ENCODE results near the gene IARS1.

DNA sequence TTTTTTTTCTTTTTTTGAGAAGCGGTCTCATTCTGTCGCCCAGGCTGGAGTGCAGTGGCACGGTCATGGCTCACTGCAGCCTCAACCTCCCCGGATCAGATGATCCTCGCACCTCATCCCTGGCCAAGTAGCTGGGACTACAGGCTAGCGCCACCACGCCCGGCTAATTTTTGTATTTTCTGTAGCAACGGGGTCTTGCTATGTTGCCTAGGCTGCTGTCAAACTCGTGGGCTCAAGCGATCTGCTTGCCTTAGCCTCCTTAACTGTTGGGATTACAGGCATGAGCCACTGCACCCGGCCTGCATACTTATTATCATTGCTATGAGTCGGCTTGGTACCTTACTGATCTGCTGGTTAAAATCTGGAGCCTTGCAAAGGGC, 790 bp upstream of the IARS1 start:
- TF ChIP-seq, protein P1, sequence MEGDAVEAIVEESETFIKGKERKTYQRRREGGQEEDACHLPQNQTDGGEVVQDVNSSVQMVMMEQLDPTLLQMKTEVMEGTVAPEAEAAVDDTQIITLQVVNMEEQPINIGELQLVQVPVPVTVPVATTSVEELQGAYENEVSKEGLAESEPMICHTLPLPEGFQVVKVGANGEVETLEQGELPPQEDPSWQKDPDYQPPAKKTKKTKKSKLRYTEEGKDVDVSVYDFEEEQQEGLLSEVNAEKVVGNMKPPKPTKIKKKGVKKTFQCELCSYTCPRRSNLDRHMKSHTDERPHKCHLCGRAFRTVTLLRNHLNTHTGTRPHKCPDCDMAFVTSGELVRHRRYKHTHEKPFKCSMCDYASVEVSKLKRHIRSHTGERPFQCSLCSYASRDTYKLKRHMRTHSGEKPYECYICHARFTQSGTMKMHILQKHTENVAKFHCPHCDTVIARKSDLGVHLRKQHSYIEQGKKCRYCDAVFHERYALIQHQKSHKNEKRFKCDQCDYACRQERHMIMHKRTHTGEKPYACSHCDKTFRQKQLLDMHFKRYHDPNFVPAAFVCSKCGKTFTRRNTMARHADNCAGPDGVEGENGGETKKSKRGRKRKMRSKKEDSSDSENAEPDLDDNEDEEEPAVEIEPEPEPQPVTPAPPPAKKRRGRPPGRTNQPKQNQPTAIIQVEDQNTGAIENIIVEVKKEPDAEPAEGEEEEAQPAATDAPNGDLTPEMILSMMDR (IDR thresholded peaks at IDR 0.05) = no peak
- TF ChIP-seq SIN3A (IDR thresholded peaks at IDR 0.05; ENCODE audit: borderline replicate concordance, low read depth, low read length) (no peak), TAF1 (IDR thresholded peaks at IDR 0.05; ENCODE audit: borderline replicate concordance, low read depth, low read length) (no peak), EP300 (IDR thresholded peaks at IDR 0.05; ENCODE audit: borderline replicate concordance in 1 of 2, low read depth in 1 of 2, low read length in 1 of 2) (no peak), YY1 (IDR thresholded peaks at IDR 0.05; ENCODE audit: low read depth) (no peak), NFIC (IDR thresholded peaks at IDR 0.05; ENCODE audit: borderline replicate concordance) (no peak)
- TF ChIP-seq, protein P2, sequence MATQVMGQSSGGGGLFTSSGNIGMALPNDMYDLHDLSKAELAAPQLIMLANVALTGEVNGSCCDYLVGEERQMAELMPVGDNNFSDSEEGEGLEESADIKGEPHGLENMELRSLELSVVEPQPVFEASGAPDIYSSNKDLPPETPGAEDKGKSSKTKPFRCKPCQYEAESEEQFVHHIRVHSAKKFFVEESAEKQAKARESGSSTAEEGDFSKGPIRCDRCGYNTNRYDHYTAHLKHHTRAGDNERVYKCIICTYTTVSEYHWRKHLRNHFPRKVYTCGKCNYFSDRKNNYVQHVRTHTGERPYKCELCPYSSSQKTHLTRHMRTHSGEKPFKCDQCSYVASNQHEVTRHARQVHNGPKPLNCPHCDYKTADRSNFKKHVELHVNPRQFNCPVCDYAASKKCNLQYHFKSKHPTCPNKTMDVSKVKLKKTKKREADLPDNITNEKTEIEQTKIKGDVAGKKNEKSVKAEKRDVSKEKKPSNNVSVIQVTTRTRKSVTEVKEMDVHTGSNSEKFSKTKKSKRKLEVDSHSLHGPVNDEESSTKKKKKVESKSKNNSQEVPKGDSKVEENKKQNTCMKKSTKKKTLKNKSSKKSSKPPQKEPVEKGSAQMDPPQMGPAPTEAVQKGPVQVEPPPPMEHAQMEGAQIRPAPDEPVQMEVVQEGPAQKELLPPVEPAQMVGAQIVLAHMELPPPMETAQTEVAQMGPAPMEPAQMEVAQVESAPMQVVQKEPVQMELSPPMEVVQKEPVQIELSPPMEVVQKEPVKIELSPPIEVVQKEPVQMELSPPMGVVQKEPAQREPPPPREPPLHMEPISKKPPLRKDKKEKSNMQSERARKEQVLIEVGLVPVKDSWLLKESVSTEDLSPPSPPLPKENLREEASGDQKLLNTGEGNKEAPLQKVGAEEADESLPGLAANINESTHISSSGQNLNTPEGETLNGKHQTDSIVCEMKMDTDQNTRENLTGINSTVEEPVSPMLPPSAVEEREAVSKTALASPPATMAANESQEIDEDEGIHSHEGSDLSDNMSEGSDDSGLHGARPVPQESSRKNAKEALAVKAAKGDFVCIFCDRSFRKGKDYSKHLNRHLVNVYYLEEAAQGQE (IDR thresholded peaks at IDR 0.05; ENCODE audit: low read depth, low read length) = no peak
- TF ChIP-seq, protein P3, sequence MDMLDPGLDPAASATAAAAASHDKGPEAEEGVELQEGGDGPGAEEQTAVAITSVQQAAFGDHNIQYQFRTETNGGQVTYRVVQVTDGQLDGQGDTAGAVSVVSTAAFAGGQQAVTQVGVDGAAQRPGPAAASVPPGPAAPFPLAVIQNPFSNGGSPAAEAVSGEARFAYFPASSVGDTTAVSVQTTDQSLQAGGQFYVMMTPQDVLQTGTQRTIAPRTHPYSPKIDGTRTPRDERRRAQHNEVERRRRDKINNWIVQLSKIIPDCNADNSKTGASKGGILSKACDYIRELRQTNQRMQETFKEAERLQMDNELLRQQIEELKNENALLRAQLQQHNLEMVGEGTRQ (IDR thresholded peaks at IDR 0.05; ENCODE audit: borderline replicate concordance, low read depth, low read length) = no peak

Measured in SK-N-SH (cell line).